ENCODE measurements around the gene PDXK. TPM values are rescaled to one million over a fixed set of nuclear protein-coding genes. Genes with fewer than 3 reads are reported as not detected.

PDXK gene
- total and polyA plus RNA-seq, 5 experiments from 2014 or later, result 27.1 to 60.6 (median 36.0) TPM

- H3K9me3 Mint-ChIP-seq, result no peaks in the 10 kb centered on the region
- DNase-seq, result no peak
- H3K27me3 Mint-ChIP-seq, result no peaks in the 10 kb centered on the region
- no peak for ATAC-seq
- H3K36me3 Mint-ChIP-seq, result peaks cover 0 to 31% (median 4%) of the 10 kb centered on the region in 3 donors
- H3K4me3 Mint-ChIP-seq, result no peak overlapping the region
- POLR2A ChIA-PET, result no interaction called here
- H3K27ac Mint-ChIP-seq, result no peak overlapping the region
- H3K4me1 Mint-ChIP-seq, result no peaks in the 10 kb centered on the region
Observed at GRCh38 chr21:43755820-43756594, 37.1 kb downstream of the PDXK start.

- ATAC-seq (no peak), DNase-seq (no peak)
- Mint-ChIP-seq H3K4me1 (no peaks in the 10 kb centered on the region), H3K9me3 (no peaks in the 10 kb centered on the region), H3K4me3 (no peak overlapping the region), H3K36me3 (peaks cover 0 to 27% (median 4%) of the 10 kb centered on the region in 3 donors), H3K27me3 (no peaks in the 10 kb centered on the region), H3K27ac (no peak overlapping the region)
- POLR2A ChIA-PET, result no interaction called here
Observed at GRCh38 chr21:43757601-43758000, 38.7 kb downstream of the PDXK start.

GRCh38 chr21:43758111-43758641 is 39.2 kb downstream of the PDXK start:
- no peaks in the 10 kb centered on the region for H3K4me1 Mint-ChIP-seq
- no peaks in the 10 kb centered on the region for H3K27me3 Mint-ChIP-seq
- ATAC-seq (no peak), DNase-seq (no peak)
- peak overlapping the region in 1 of 10 donors; percentile 65 for H3K27ac Mint-ChIP-seq
- no peak overlapping the region for H3K4me3 Mint-ChIP-seq
- H3K9me3 Mint-ChIP-seq, result no peaks in the 10 kb centered on the region
- POLR2A ChIA-PET, result no interaction called here
- H3K36me3 Mint-ChIP-seq, result peaks cover 0 to 29% (median 7%) of the 10 kb centered on the region in 3 donors

- peaks cover 0 to 27% (median 8%) of the 10 kb centered on the region in 3 donors for H3K36me3 Mint-ChIP-seq
- no peaks in the 10 kb centered on the region for H3K27me3 Mint-ChIP-seq
- peak overlapping the region in 1 of 10 donors; percentile 5 for H3K27ac Mint-ChIP-seq
- ATAC-seq, result no peak
- no peak overlapping the region for H3K4me3 Mint-ChIP-seq
- no peaks in the 10 kb centered on the region for H3K4me1 Mint-ChIP-seq
- no peak for DNase-seq
- POLR2A ChIA-PET, result no interaction called here
- H3K9me3 Mint-ChIP-seq, result no peaks in the 10 kb centered on the region
Observed at GRCh38 chr21:43758811-43759210, 39.9 kb downstream of the PDXK start.

GRCh38 chr21:43759651-43760050 is 40.7 kb downstream of the PDXK start:
- DNase-seq, result no peak
- peaks cover 0 to 22% (median 5%) of the 10 kb centered on the region in 3 donors for H3K36me3 Mint-ChIP-seq

GRCh38 chr21:43760391-43760958 is 41.5 kb downstream of the PDXK start:
- POLR2A ChIA-PET, result interaction anchor here (0.5 kb wide), 1 partner anchor 234 kb away, joined by 4 read pairs; no protein-coding TSS in a partner anchor
- ATAC-seq (no peak), DNase-seq (no peak)
- H3K27me3 Mint-ChIP-seq, result no peaks in the 10 kb centered on the region
- no peaks in the 10 kb centered on the region for H3K4me1 Mint-ChIP-seq
- peaks cover 0 to 20% (median 5%) of the 10 kb centered on the region in 3 donors for H3K36me3 Mint-ChIP-seq
- peak overlapping the region in 2 of 10 donors; percentile 25 to 63 for H3K27ac Mint-ChIP-seq
- H3K9me3 Mint-ChIP-seq, result no peaks in the 10 kb centered on the region
- no peak overlapping the region for H3K4me3 Mint-ChIP-seq

More at GRCh38 chr21:43759651-43760050, 40.7 kb downstream of the PDXK start:
- no peak overlapping the region for H3K27ac Mint-ChIP-seq
- no peaks in the 10 kb centered on the region for H3K9me3 Mint-ChIP-seq
- no peak for ATAC-seq
- no peaks in the 10 kb centered on the region for H3K27me3 Mint-ChIP-seq
- POLR2A ChIA-PET, result no interaction called here
- no peaks in the 10 kb centered on the region for H3K4me1 Mint-ChIP-seq
- peak overlapping the region in 1 of 10 donors; percentile 22 for H3K4me3 Mint-ChIP-seq

- no peak for DNase-seq
- Mint-ChIP-seq H3K4me3 (no peak overlapping the region), H3K36me3 (peaks cover 0 to 9% (median 5%) of the 10 kb centered on the region in 3 donors), H3K27me3 (no peaks in the 10 kb centered on the region), H3K9me3 (no peaks in the 10 kb centered on the region), H3K4me1 (no peaks in the 10 kb centered on the region), H3K27ac (no peak overlapping the region)
- POLR2A ChIA-PET, result no interaction called here
- no peak for ATAC-seq
Observed at GRCh38 chr21:43761886-43762285, 43.0 kb downstream of the PDXK start.

- Mint-ChIP-seq H3K4me1 (no peaks in the 10 kb centered on the region), H3K9me3 (no peaks in the 10 kb centered on the region), H3K4me3 (no peak overlapping the region), H3K27me3 (no peaks in the 10 kb centered on the region), H3K27ac (no peak overlapping the region), H3K36me3 (peaks cover 0 to 8% (median 5%) of the 10 kb centered on the region in 3 donors)
- POLR2A ChIA-PET, result no interaction called here
- no peak for DNase-seq
- no peak for ATAC-seq
Observed at GRCh38 chr21:43762303-43763128, 43.6 kb downstream of the PDXK start.

GRCh38 chr21:43763901-43764523 is 45.1 kb downstream of the PDXK start:
- H3K36me3 Mint-ChIP-seq, result peaks cover 0 to 7% (median 5%) of the 10 kb centered on the region in 3 donors
- POLR2A ChIA-PET, result no interaction called here
- no peaks in the 10 kb centered on the region for H3K9me3 Mint-ChIP-seq
- H3K4me1 Mint-ChIP-seq, result no peaks in the 10 kb centered on the region
- peak overlapping the region in 1 of 10 donors; percentile 59 for H3K27ac Mint-ChIP-seq
- ATAC-seq, result no peak
- no peaks in the 10 kb centered on the region for H3K27me3 Mint-ChIP-seq
- DNase-seq, result no peak
- H3K4me3 Mint-ChIP-seq, result no peak overlapping the region

- no peaks in the 10 kb centered on the region for H3K9me3 Mint-ChIP-seq
- H3K4me1 Mint-ChIP-seq, result no peaks in the 10 kb centered on the region
- no peak overlapping the region for H3K27ac Mint-ChIP-seq
- DNase-seq (no peak), ATAC-seq (no peak)
- H3K4me3 Mint-ChIP-seq, result no peak overlapping the region
- POLR2A ChIA-PET, result no interaction called here
- H3K36me3 Mint-ChIP-seq, result peaks cover 0 to 5% (median 4%) of the 10 kb centered on the region in 3 donors
- no peaks in the 10 kb centered on the region for H3K27me3 Mint-ChIP-seq
Observed at GRCh38 chr21:43764576-43765495, 45.9 kb downstream of the PDXK start.

GRCh38 chr21:43766734-43767497 is 48.0 kb downstream of the PDXK start:
- no peaks in the 10 kb centered on the region for H3K9me3 Mint-ChIP-seq
- peaks cover 0 to 9% (median 5%) of the 10 kb centered on the region in 3 donors for H3K36me3 Mint-ChIP-seq
- ATAC-seq (no peak), DNase-seq (no peak)
- H3K27me3 Mint-ChIP-seq, result no peaks in the 10 kb centered on the region
- H3K4me1 Mint-ChIP-seq, result peaks cover 4 to 7% (median 5%) of the 10 kb centered on the region in 4 donors
- H3K27ac Mint-ChIP-seq, result no peak overlapping the region
- H3K4me3 Mint-ChIP-seq, result no peak overlapping the region
- POLR2A ChIA-PET, result no interaction called here

All from naive thymus-derived CD8-positive, alpha-beta T cell (primary cell).